ENCODE results near the gene NUP85. TPM values are rescaled to one million over a fixed set of nuclear protein-coding genes. Genes with fewer than 3 reads are reported as not detected.
"Not testable (repeated sequence)": the region's sequence is repeated elsewhere in the genome, so short reads cannot be mapped to it uniquely, and the experiment has no call there.

Gene NUP85
- total RNA-seq, 2 experiments from 2014 or later, result 125 to 132 TPM

DNA sequence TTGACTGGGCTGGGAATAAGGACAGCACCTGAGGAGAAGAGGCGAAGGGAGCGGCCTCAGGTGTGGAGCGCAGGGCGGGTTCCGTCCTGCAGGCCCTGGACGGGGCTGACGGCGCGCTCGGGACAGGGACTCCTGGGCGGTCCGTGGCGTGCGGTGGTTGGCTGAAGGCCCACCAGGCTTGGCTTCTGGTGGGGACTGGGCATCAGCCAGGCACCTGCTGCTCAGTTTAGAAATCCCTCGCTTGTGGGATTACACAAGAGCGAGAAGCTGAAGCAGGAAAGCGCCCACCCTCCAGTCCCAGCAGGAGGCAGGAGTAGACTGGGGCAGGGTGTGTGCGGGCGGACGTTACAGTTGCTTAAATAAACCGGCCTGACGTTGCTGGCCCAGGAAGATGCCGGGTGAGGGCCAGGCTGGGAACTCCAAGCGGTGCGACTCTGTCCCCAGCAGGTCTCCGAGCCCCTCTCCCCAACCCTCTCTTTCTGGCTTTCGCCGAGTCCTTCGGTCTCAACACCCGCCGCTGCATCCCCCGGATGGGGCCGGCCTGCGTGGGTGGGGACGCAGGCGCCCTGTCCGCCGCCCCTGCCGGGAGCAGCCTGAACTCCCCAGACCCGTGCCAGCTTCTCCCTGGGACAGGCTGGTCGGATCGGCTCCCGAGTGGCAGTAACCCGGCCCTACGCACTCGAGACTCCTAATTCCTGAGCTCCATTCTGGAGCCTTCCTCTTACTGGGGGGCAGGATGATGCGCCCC, 64.9 kb downstream of the NUP85 start:
- ChIA-PET CTCF (interaction anchor here (0.6 to 6.8 kb wide), 44 partner anchors 9 to 483 kb away, joined by 3 to 106 read pairs (median 5); partner anchors contain the start of genes ARMC7, CDR2L, GGA3 and GRB2), POLR2A (interaction anchor here (0.7 to 3.8 kb wide), 19 partner anchors 9 to 246 kb away, joined by 3 to 80 read pairs (median 4); partner anchors contain the start of genes GGA3, GRB2, JPT1 and MRPS7)
- DNase-seq, result peak; percentile 71
- Mint-ChIP-seq H3K4me1 (ENCODE audit: low read depth) (peaks cover 31% of the 10 kb centered on the region), H3K4me3 (peak overlapping the region; percentile 83), H3K9me3 (no peaks in the 10 kb centered on the region), H3K27ac (peak overlapping the region; percentile 80), H3K36me3 (peaks cover 21% of the 10 kb centered on the region), H3K27me3 (no peaks in the 10 kb centered on the region)
- intact Hi-C loops (cut with micrococcal nuclease), result loop anchor here (1.0 to 5.0 kb wide), 3 partner anchors 9 to 247 kb away; partner anchors contain the start of genes CASKIN2, GGA3, MRPS7 and TSEN54

GRCh38 chr17:75270966-75271232, 65.4 kb downstream of the NUP85 start, which contains the start of gene MIF4GD:
TSS of gene MIF4GD (minus strand) at chr17:75271231. CDS start at chr17:75270195, 1,036 bp downstream.
- POLR2A ChIA-PET, result interaction anchor here (0.7 to 3.8 kb wide), 15 partner anchors 10 to 245 kb away, joined by 3 to 80 read pairs (median 5); partner anchors contain the start of genes GGA3, GRB2, JPT1 and MRPS7
- peaks cover 31% of the 10 kb centered on the region for H3K4me1 Mint-ChIP-seq (ENCODE audit: low read depth)
- H3K27me3 Mint-ChIP-seq, result no peaks in the 10 kb centered on the region
- H3K36me3 Mint-ChIP-seq, result peaks cover 21% of the 10 kb centered on the region
- H3K4me3 Mint-ChIP-seq, result peak within 1 kb of the TSS; percentile 83
- H3K9me3 Mint-ChIP-seq, result no peaks in the 10 kb centered on the region
- H3K27ac Mint-ChIP-seq, result peak within 1 kb of the TSS; percentile 80
- intact Hi-C loops (cut with micrococcal nuclease), result loop anchor here (1.0 to 5.0 kb wide), 4 partner anchors 10 to 246 kb away; partner anchors contain the start of genes CASKIN2, GGA3, MRPS7 and SLC25A19
- no peak for DNase-seq
- CTCF ChIA-PET, result interaction anchor here (0.6 to 6.8 kb wide), 42 partner anchors 10 to 483 kb away, joined by 3 to 106 read pairs (median 5); partner anchors contain the start of genes ARMC7, CDR2L, GGA3 and GRB2

GRCh38 chr17:75271233-75271954, 65.9 kb downstream of the NUP85 start:
- Mint-ChIP-seq H3K4me3 (peak overlapping the region; percentile 75), H3K36me3 (peaks cover 20% of the 10 kb centered on the region), H3K4me1 (ENCODE audit: low read depth) (peaks cover 31% of the 10 kb centered on the region), H3K27ac (peak overlapping the region; percentile 63), H3K9me3 (no peaks in the 10 kb centered on the region), H3K27me3 (no peaks in the 10 kb centered on the region)
- intact Hi-C loops (cut with micrococcal nuclease), result loop anchor here (1.0 to 5.0 kb wide), 3 partner anchors 18 to 246 kb away; partner anchors contain the start of genes CASKIN2, SLC25A19 and TSEN54
- peak; percentile 91 for DNase-seq
- CTCF ChIA-PET, result interaction anchor here (0.6 to 6.8 kb wide), 42 partner anchors 10 to 482 kb away, joined by 3 to 106 read pairs (median 5); partner anchors contain the start of genes ARMC7, CDR2L, GGA3 and GRB2
- POLR2A ChIA-PET, result interaction anchor here (0.7 to 3.8 kb wide), 14 partner anchors 10 to 185 kb away, joined by 3 to 80 read pairs (median 5); partner anchors contain the start of genes GGA3, GRB2, JPT1 and MRPS7

GRCh38 chr17:75271955-75272847, 66.7 kb downstream of the NUP85 start:
- Mint-ChIP-seq H3K27ac (peak overlapping the region; percentile 63), H3K27me3 (no peaks in the 10 kb centered on the region), H3K4me3 (peak overlapping the region; percentile 75), H3K4me1 (ENCODE audit: low read depth) (peaks cover 29% of the 10 kb centered on the region), H3K36me3 (peaks cover 14% of the 10 kb centered on the region), H3K9me3 (no peaks in the 10 kb centered on the region)
- intact Hi-C loops (cut with micrococcal nuclease), result loop anchor here (1.0 to 5.0 kb wide), 3 partner anchors 17 to 245 kb away; partner anchors contain the start of genes CASKIN2, SLC25A19 and TSEN54
- DNase-seq, result peak; percentile 40
- CTCF ChIA-PET, result interaction anchor here (1.1 to 6.8 kb wide), 11 partner anchors 11 to 162 kb away, joined by 3 to 106 read pairs (median 24); partner anchors contain the start of genes ARMC7, GGA3, MRPS7 and SLC25A19
- POLR2A ChIA-PET, result interaction anchor here (1.2 to 3.8 kb wide), 7 partner anchors 10 to 133 kb away, joined by 3 to 80 read pairs (median 8); partner anchors contain the start of genes GGA3, GRB2, MRPS7 and SLC25A19

DNA sequence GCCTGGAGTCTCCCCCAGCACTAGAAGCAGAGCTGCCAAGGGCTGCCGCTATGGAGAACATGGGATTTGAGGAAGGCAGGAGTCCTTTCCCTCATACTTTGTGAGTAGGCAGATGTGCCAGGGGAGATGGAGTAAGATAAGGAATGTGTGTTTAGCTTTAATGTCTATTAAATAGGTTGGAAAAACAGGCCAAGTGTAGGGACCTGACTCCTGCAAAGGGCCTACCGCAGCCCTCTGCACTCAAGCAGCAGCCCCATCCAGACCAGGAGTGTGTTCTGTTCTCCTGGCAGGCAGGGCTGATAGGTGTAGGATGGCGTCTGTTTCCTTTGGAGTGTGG, 67.3 kb downstream of the NUP85 start:
- CTCF ChIA-PET, result interaction anchor here (0.8 to 6.8 kb wide), 6 partner anchors 11 to 159 kb away, joined by 3 to 106 read pairs (median 38); partner anchors contain the start of genes GGA3 and MRPS7
- Mint-ChIP-seq H3K27ac (peak overlapping the region; percentile 63), H3K36me3 (peaks cover 15% of the 10 kb centered on the region), H3K27me3 (no peaks in the 10 kb centered on the region), H3K4me1 (ENCODE audit: low read depth) (peaks cover 29% of the 10 kb centered on the region), H3K4me3 (peak overlapping the region; percentile 75), H3K9me3 (no peaks in the 10 kb centered on the region)
- no peak for DNase-seq
- POLR2A ChIA-PET, result interaction anchor here (1.4 to 1.5 kb wide), 2 partner anchors 11 to 16 kb away, joined by 5 to 7 read pairs; partner anchors contain the start of genes GGA3, MRPS7 and SLC25A19
- intact Hi-C loops (cut with micrococcal nuclease), result loop anchor here (5.0 kb wide), 1 partner anchor 244 kb away; the partner anchor contains the start of genes CASKIN2 and TSEN54

- Mint-ChIP-seq H3K4me3 (no peak overlapping the region), H3K27ac (no peak overlapping the region), H3K36me3 (peaks cover 17% of the 10 kb centered on the region), H3K27me3 (no peaks in the 10 kb centered on the region), H3K4me1 (ENCODE audit: low read depth) (peaks cover 21% of the 10 kb centered on the region), H3K9me3 (no peaks in the 10 kb centered on the region)
- ChIA-PET CTCF (interaction anchor here (1.1 to 6.8 kb wide), 4 partner anchors 15 to 182 kb away, joined by 3 to 41 read pairs (median 6); partner anchors contain the start of gene SLC25A19), POLR2A (interaction anchor here (0.8 to 1.5 kb wide), 4 partner anchors 12 to 23 kb away, joined by 3 to 7 read pairs (median 4); partner anchors contain the start of genes GGA3, MRPS7 and SLC25A19)
- intact Hi-C loops (cut with micrococcal nuclease), result loop anchor here (5.0 kb wide), 1 partner anchor 243 kb away; the partner anchor contains the start of genes CASKIN2 and TSEN54
- DNase-seq, result no peak
Observed at GRCh38 chr17:75273977-75274708, 68.7 kb downstream of the NUP85 start.

DNA sequence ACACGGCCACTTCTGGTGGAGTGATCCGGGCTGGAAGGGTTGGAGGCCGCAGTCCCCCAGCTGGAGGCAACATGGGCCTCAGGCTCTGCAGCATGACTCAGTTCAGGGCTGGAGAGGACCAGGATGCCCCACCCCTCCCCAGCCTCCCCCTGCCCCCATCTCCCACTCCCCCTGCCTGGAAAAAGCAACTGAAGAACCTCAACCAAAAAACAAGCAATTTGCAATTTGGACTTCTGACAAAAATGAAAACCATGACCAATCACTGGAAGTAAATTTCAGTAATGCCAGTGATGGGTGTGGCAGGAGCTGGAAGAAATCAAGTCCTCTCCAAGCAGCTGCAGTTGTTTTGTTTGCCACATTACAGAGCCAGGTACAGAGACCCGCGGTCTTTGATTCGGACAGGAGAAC, 72.2 kb downstream of the NUP85 start:
- Mint-ChIP-seq H3K4me1 (ENCODE audit: low read depth) (peaks cover 6% of the 10 kb centered on the region), H3K27ac (no peak overlapping the region), H3K27me3 (no peaks in the 10 kb centered on the region), H3K36me3 (peaks cover 17% of the 10 kb centered on the region), H3K4me3 (no peak overlapping the region), H3K9me3 (no peaks in the 10 kb centered on the region)
- intact Hi-C loops (cut with micrococcal nuclease), result no loop called here
- DNase-seq, result no peak
- ChIA-PET POLR2A (interaction anchor here (1.0 to 1.1 kb wide), 2 partner anchors 11 to 12 kb away, joined by 3 to 4 read pairs; partner anchors contain the start of gene SLC25A19), CTCF (interaction anchor here (1.0 to 1.4 kb wide), 4 partner anchors 12 to 47 kb away, joined by 3 to 6 read pairs (median 4); partner anchors contain the start of genes GGA3, MRPS7 and SLC25A19)

- DNase-seq; H3K27ac Mint-ChIP-seq; POLR2A ChIA-PET; H3K4me3 Mint-ChIP-seq; CTCF ChIA-PET; H3K9me3 Mint-ChIP-seq; H3K4me1 Mint-ChIP-seq (ENCODE audit: low read depth); intact Hi-C loops (cut with micrococcal nuclease); H3K27me3 Mint-ChIP-seq: not testable (repeated sequence)
- peaks cover 25% of the 10 kb centered on the region for H3K36me3 Mint-ChIP-seq
Observed at GRCh38 chr17:75280189-75280588, 74.7 kb downstream of the NUP85 start.

GRCh38 chr17:75285123-75285522, 79.6 kb downstream of the NUP85 start:
- Mint-ChIP-seq H3K27me3 (no peaks in the 10 kb centered on the region), H3K36me3 (peaks cover 36% of the 10 kb centered on the region), H3K9me3 (no peaks in the 10 kb centered on the region), H3K27ac (no peak overlapping the region), H3K4me3 (no peak overlapping the region), H3K4me1 (ENCODE audit: low read depth) (peaks cover 17% of the 10 kb centered on the region)
- DNase-seq, result no peak
- CTCF ChIA-PET, result interaction anchor here (0.5 to 2.6 kb wide), 3 partner anchors 15 to 348 kb away, joined by 3 to 10 read pairs (median 4); partner anchors contain the start of gene MIF4GD
- intact Hi-C loops (cut with micrococcal nuclease), result loop anchor here (5.0 kb wide), 2 partner anchors 103 to 232 kb away; partner anchors contain the start of genes CASKIN2, SUMO2 and TSEN54
- POLR2A ChIA-PET, result interaction anchor here (0.6 kb wide), 1 partner anchor 24 kb away, joined by 3 read pairs; the partner anchor contains the start of gene GGA3
